Lung (tissue), 12 donors: Measurements from ENCODE around the gene DGKQ. TPM values are rescaled to one million over a fixed set of nuclear protein-coding genes. Genes with fewer than 3 reads are reported as not detected.

Experiments
- ATAC-seq: fragments of 200-7000 bp; cut with Tn5 transposase; one replicate; pipeline ENCODE4 v1.9.1; 2020; ENCODE audit warnings: moderate number of reproducible peaks; ENCODE audit not compliant: insufficient read depth, low FRiP score
- DNase-seq, 3 donors: peaks; one replicate each; pipeline ENCODE4 v3.0.0-alpha.2; 2013 to 2017
- H3K27ac ChIP-seq, 2 donors: one replicate each; pipeline ENCODE4 v1.5.1; 2013; ENCODE audit warnings: mild to moderate bottlenecking in 2 of 2, moderate library complexity in 2 of 2, control low read depth in 1 of 2, inconsistent platforms in 1 of 2, low read depth in 1 of 2, low read length in 1 of 2
- H3K27me3 ChIP-seq, 3 donors: one replicate each; pipeline ENCODE4 v1.5.1; 2013; ENCODE audit warnings: low read length in 2 of 3; ENCODE audit not compliant: control insufficient read depth in 3 of 3, insufficient read depth in 3 of 3
- H3K36me3 ChIP-seq, 4 donors: one replicate each; pipeline ENCODE4 v1.5.1; 2013; ENCODE audit warnings: low read length in 4 of 4, mild to moderate bottlenecking in 1 of 4, moderate library complexity in 1 of 4; ENCODE audit not compliant: control insufficient read depth in 4 of 4, insufficient read depth in 4 of 4
- H3K4me1 ChIP-seq, 5 donors: one replicate each; pipeline ENCODE4 v1.5.1; 2013; ENCODE audit warnings: low read length in 5 of 5, mild to moderate bottlenecking in 2 of 5, moderate library complexity in 1 of 5; ENCODE audit not compliant: control insufficient read depth in 5 of 5, insufficient read depth in 5 of 5
- H3K4me3 ChIP-seq: one replicate; pipeline ENCODE4 v1.5.1; 2013; ENCODE audit warnings: mild to moderate bottlenecking, control low read depth, moderate library complexity
- H3K9ac ChIP-seq, 2 donors: one replicate each; pipeline ENCODE4 v1.5.1; 2013; ENCODE audit warnings: low read length in 2 of 2, control low read depth in 1 of 2; ENCODE audit not compliant: insufficient read depth in 1 of 2
- H3K9me3 ChIP-seq, 4 donors: one replicate each; pipeline ENCODE4 v1.5.1; 2013; ENCODE audit warnings: low read length in 3 of 4, mild to moderate bottlenecking in 1 of 4, moderate library complexity in 1 of 4; ENCODE audit not compliant: control insufficient read depth in 4 of 4, insufficient read depth in 3 of 4
- CTCF ChIP-seq: IDR thresholded peaks from 2 replicates; pipeline ENCODE4 v1.5.1; 2012; ENCODE audit warnings: mild to moderate bottlenecking; ENCODE audit errors: control extremely low read depth, extremely low read depth
- WGBS, 2 donors: extraction: QIAGEN DNeasy Blood & Tissue Kit; methylation state at CpG; one replicate each; pipeline ENCODE4 v1.1.7; 2013; 5-methylcytosine and 5-hydroxymethylcytosine counted together
- polyA plus RNA-seq, 2 donors: library from polyadenylated mRNA; stranded (reverse); fragments of 200-250 nt; gene quantifications; one replicate each; pipeline ENCODE4 v1.2.1, GENCODE V29; 2013
- total RNA-seq, 2 donors: library from RNA; depleted of rRNA in 1 of 2; stranded (reverse); fragments of >200 nt in 1 of 2; gene quantifications; one replicate each; pipeline ENCODE4 v1.2.1, GENCODE V29; 2014 to 2021
- donor health status: control.
- donor health status: control.
- donor health status: Bipolar disorder and iron deficiency.
- donor health status: healthy.
- donor health status: DM: yes; HTN: yes; CAD: no.

The DGKQ gene
- total and polyA plus RNA-seq, 4 donors, result 5.9 to 19.1 (median 8.4) TPM

GRCh38 chr4:965766-966134 lies 7.6 kb downstream of the DGKQ start:
- H3K36me3 ChIP-seq, result peaks cover 0 to 57% (median 0%) of the 10 kb centered on the region in 4 donors
- H3K9me3 ChIP-seq, result no peaks in the 10 kb centered on the region
- H3K27ac ChIP-seq, result no peak overlapping the region
- DNase-seq (no peak), ATAC-seq (no peak)
- no peak overlapping the region for H3K4me3 ChIP-seq
- 95 to 96% methylated on average over 20 to 21 of the region's 21 CpGs for WGBS, 2 donors
- no peak for TF ChIP-seq CTCF
- no peak overlapping the region for H3K9ac ChIP-seq
- H3K4me1 ChIP-seq, result no peaks in the 10 kb centered on the region
- peaks cover 0 to 9% (median 0%) of the 10 kb centered on the region in 3 donors for H3K27me3 ChIP-seq

- Histone ChIP-seq H3K36me3 (peaks cover 0 to 62% (median 0%) of the 10 kb centered on the region in 4 donors), H3K4me1 (no peaks in the 10 kb centered on the region), H3K4me3 (no peak overlapping the region), H3K27me3 (peaks cover 0 to 9% (median 0%) of the 10 kb centered on the region in 3 donors), H3K9ac (no peak overlapping the region), H3K27ac (no peak overlapping the region), H3K9me3 (no peaks in the 10 kb centered on the region)
- TF ChIP-seq CTCF, result no peak
- DNase-seq (no peak), ATAC-seq (no peak)
- 93 to 95% methylated on average over 24 to 26 of the region's 26 CpGs for WGBS, 2 donors
Measured at GRCh38 chr4:965048-965765, 8.2 kb downstream of the DGKQ start.

- H3K36me3 ChIP-seq, result peaks cover 0 to 64% (median 0%) of the 10 kb centered on the region in 4 donors
- no peak overlapping the region for H3K9ac ChIP-seq
- H3K27ac ChIP-seq, result no peak overlapping the region
- H3K4me3 ChIP-seq, result no peak overlapping the region
- no peaks in the 10 kb centered on the region for H3K4me1 ChIP-seq
- DNase-seq (no peak), ATAC-seq (no peak)
- H3K27me3 ChIP-seq, result peaks cover 0 to 9% (median 0%) of the 10 kb centered on the region in 3 donors
- 93 to 94% methylated on average over 22 to 23 of the region's 23 CpGs for WGBS, 2 donors
- no peak for TF ChIP-seq CTCF
- H3K9me3 ChIP-seq, result no peaks in the 10 kb centered on the region
Measured at GRCh38 chr4:964346-965025, 8.9 kb downstream of the DGKQ start.
